Esophagus squamous epithelium (tissue), 5 donors: ENCODE data around the gene SOX1. TPM values are rescaled to one million over a fixed set of nuclear protein-coding genes. Genes with fewer than 3 reads are reported as not detected.

ENCODE experiments used
- DNase-seq: peaks from one replicate; lab custom pipeline; 2025; lab: John Stamatoyannopoulos, UW
- H3K27ac ChIP-seq, 4 donors: fragments of 200-600 bp; sonication (generic); one replicate each; pipeline ENCODE4 v1.5.1; 2016 to 2019; ENCODE audit warnings: mild to moderate bottlenecking in 1 of 4
- H3K27me3 ChIP-seq, 4 donors: fragments of 200-600 bp; sonication (generic); 1 replicate in 3 of 4; 2 replicates in 1 of 4; pipeline versions ENCODE4 v1.5.1 to v1.6.0; 2017 to 2021; ENCODE audit warnings: antibody characterized with exemption in 1 of 4
- H3K36me3 ChIP-seq, 3 donors: fragments of 200-600 bp; sonication (generic); one replicate each; pipeline ENCODE4 v1.5.1; 2016 to 2019
- H3K4me1 ChIP-seq, 3 donors: fragments of 200-600 bp; sonication (generic); one replicate each; pipeline ENCODE4 v1.5.1; 2017 to 2019
- H3K4me3 ChIP-seq, 4 donors: fragments of 200-600 bp; sonication (generic); 1 replicate in 3 of 4; 2 replicates in 1 of 4; pipeline ENCODE4 v1.5.1; 2016 to 2019; ENCODE audit warnings: mild to moderate bottlenecking in 2 of 4, moderate library complexity in 1 of 4
- H3K9me3 ChIP-seq, 3 donors: fragments of 200-600 bp; sonication (generic); one replicate each; pipeline ENCODE4 v1.5.1; 2016 to 2019
- POLR2A ChIP-seq, 4 donors: fragments of 450-650 bp; IDR thresholded peaks; one replicate each; pipeline ENCODE4 v1.6.1; 2017; ENCODE audit warnings: antibody characterized with exemption in 4 of 4, mild to moderate bottlenecking in 4 of 4, moderate library complexity in 3 of 4
- WGBS, 2 donors: methylation state at CpG; one replicate each; pipeline ENCODE4 v1.1.5; 2018; 5-methylcytosine and 5-hydroxymethylcytosine counted together
- intact Hi-C: fragments of 100-400 bp; cut with DNase I; formaldehyde crosslinking; loops from one replicate; pipeline ENCODE4 v1.15.0; 2022
- total RNA-seq, 4 donors: library from RNA; depleted of rRNA; stranded (reverse); fragments of >200 nt; gene quantifications; one replicate each; pipeline ENCODE4 v1.1.0, GENCODE V29; 2016
- TF ChIP-seq, protein P1 (sequence below), 6 experiments: fragments of 450-650 bp in 4 of 6; fragments of 200-600 bp in 2 of 6; sonication (generic) in 2 of 6; IDR thresholded peaks; one replicate each; pipeline ENCODE4 v1.5.1; 2016 to 2019; ENCODE audit warnings: antibody characterized with exemption in 6 of 6, mild to moderate bottlenecking in 4 of 6, moderate library complexity in 4 of 6
- donor health status: DM: yes; HTN: yes; CAD: no.

Gene SOX1
- total RNA-seq = under 1 TPM in 1 of 4 donors, not detected in 3; 0.19 TPM

DNA sequence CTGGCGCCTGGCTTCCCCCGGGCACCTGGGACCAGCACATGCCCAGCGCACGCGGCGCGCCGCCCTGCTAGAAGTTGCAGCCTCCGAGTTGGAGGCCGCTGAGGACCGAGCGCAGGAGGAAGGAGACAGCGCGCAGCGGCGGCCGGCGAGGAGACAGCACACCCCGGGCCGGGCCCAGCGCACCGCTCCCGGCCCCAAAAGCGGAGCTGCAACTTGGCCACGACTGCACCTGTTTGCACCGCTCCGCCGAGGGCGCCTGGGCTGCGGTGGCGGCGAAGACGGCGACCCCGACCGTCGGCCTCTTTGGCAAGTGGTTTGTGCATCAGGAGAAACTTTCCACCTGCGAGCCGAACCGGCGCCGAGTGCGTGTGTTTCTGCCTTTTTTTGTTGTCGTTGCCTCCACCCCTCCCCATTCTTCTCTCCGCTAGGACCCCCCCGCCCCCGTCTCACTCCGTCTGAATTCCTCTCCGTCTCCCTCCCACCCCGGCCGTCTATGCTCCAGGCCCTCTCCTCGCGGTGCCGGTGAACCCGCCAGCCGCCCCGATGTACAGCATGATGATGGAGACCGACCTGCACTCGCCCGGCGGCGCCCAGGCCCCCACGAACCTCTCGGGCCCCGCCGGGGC, at the start of gene SOX1:
SOX1 (plus strand) TSS at position 34 of the 626 bp plus-strand sequence; CDS start at position 544, 510 bp downstream.
- Histone ChIP-seq H3K4me3 (peak within 1 kb of the TSS in 3 of 4 donors; percentile 1 to 52 (median 40)), H3K4me1 (peaks cover under 1 to 42% (median 19%) of the 10 kb centered on the region in 3 donors), H3K27me3 (peaks cover 25 to 100% (median 52%) of the 10 kb centered on the region in 4 donors), H3K27ac (no peak within 1 kb of the TSS), H3K36me3 (no peaks in the 10 kb centered on the region), H3K9me3 (no peaks in the 10 kb centered on the region)
- DNase-seq = no peak
- intact Hi-C loops = no loop called here
- TF ChIP-seq, protein P1, sequence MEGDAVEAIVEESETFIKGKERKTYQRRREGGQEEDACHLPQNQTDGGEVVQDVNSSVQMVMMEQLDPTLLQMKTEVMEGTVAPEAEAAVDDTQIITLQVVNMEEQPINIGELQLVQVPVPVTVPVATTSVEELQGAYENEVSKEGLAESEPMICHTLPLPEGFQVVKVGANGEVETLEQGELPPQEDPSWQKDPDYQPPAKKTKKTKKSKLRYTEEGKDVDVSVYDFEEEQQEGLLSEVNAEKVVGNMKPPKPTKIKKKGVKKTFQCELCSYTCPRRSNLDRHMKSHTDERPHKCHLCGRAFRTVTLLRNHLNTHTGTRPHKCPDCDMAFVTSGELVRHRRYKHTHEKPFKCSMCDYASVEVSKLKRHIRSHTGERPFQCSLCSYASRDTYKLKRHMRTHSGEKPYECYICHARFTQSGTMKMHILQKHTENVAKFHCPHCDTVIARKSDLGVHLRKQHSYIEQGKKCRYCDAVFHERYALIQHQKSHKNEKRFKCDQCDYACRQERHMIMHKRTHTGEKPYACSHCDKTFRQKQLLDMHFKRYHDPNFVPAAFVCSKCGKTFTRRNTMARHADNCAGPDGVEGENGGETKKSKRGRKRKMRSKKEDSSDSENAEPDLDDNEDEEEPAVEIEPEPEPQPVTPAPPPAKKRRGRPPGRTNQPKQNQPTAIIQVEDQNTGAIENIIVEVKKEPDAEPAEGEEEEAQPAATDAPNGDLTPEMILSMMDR (IDR thresholded peaks at IDR 0.05) = no peak
- TF ChIP-seq POLR2A (IDR thresholded peaks at IDR 0.05) = no peak
- WGBS, 2 donors = 7 to 12% methylated on average over 5 to 19 of the region's 66 CpGs

DNA sequence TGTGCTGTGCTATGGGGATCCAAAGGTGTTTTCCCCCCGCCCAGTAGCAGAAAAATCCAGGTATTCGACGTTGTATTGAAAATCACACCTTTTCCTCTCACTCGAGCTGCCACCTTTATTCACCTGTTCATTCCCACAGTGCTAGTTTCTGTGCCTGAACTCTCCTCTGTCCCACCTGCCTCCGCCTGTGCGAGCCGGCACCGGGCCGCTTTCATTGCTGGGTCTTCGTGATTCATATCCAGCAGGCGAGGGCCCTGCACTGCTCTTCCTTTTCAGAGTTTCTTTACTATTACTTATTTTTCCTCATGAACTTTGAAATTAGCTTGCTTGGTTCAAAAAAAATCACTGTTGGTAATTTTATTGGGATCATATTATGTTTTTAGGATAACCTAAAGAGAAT, 42.4 kb upstream of the SOX1 start:
- 86 to 87% methylated on average over 11 of the region's 11 CpGs for WGBS, 2 donors
- intact Hi-C loops = no loop called here
- DNase-seq = no peak

DNA sequence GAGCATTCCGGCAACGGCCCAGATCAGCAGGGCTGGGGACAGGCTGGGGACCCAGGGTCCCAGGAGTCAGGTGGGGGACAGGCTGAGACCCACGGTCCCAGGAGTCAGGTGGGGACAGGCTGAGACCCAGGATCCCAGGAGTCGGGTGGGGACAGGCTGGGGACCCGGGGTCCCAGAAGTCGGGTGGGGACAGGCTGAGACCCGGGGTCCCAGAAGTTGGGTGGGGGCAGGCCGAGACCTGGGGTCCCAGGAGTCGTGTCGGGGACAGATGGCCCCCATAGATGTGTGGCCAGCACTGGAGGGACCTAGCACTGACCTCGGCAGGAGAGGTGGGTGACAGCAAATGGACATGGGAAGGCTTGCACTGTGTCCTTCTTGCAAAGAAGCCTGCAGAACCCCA, 39.7 kb upstream of the SOX1 start:
- H3K27me3 ChIP-seq = peaks cover 0 to 36% (median 0%) of the 10 kb centered on the region in 4 donors
- TF ChIP-seq, protein P1 (IDR thresholded peaks at IDR 0.05) = no peak
- TF ChIP-seq POLR2A (IDR thresholded peaks at IDR 0.05) = no peak
- H3K27ac ChIP-seq = no peak overlapping the region
- intact Hi-C loops = no loop called here
- WGBS, 2 donors = 75 to 77% methylated on average over 1 to 7 of the region's 11 CpGs
- H3K4me3 ChIP-seq = no peak overlapping the region
- H3K9me3 ChIP-seq = peaks cover 0 to 6% (median 0%) of the 10 kb centered on the region in 3 donors
- H3K4me1 ChIP-seq = peaks cover 0 to 4% (median 0%) of the 10 kb centered on the region in 3 donors
- H3K36me3 ChIP-seq = no peaks in the 10 kb centered on the region
- DNase-seq = no peak

More for the DNA sequence above, 42.4 kb upstream of the SOX1 start:
- Histone ChIP-seq H3K27ac (no peak overlapping the region), H3K9me3 (peaks cover 0 to 6% (median 0%) of the 10 kb centered on the region in 3 donors), H3K27me3 (peaks cover 0 to 36% (median 0%) of the 10 kb centered on the region in 4 donors), H3K4me1 (no peaks in the 10 kb centered on the region), H3K36me3 (no peaks in the 10 kb centered on the region), H3K4me3 (no peak overlapping the region)
- no peak for TF ChIP-seq POLR2A (IDR thresholded peaks at IDR 0.05)
- TF ChIP-seq, protein P1 (IDR thresholded peaks at IDR 0.05) = no peak

DNA sequence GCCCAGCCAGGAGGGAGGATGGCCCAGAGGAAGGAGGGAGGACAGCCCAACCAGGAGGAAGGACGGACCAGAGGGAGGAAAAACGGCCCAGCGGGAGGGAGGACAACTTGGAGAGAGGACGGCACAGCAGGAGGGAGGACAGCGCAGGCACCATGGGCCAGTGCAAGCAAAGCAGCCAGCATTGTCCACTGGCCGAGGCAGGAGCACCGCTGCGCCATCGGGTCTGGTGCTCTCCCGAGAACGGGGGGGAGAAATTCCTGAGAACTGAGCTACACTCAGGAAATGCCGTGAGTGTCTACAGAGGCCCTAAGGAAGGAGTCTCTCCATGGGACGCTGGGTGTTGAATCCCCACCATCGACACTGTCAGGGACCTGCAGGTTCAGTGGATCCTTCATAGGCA, 38.5 kb upstream of the SOX1 start:
- H3K4me3 ChIP-seq = no peak overlapping the region
- peaks cover 0 to 8% (median 0%) of the 10 kb centered on the region in 3 donors for H3K4me1 ChIP-seq
- H3K27me3 ChIP-seq = peaks cover 0 to 35% (median 0%) of the 10 kb centered on the region in 4 donors
- no peak overlapping the region for H3K27ac ChIP-seq
- intact Hi-C loops = no loop called here
- WGBS, 2 donors = 75 to 87% methylated on average over 14 of the region's 14 CpGs
- no peak for TF ChIP-seq POLR2A (IDR thresholded peaks at IDR 0.05)
- TF ChIP-seq, protein P1 (IDR thresholded peaks at IDR 0.05) = no peak
- peaks cover 0 to 6% (median 0%) of the 10 kb centered on the region in 3 donors for H3K9me3 ChIP-seq
- DNase-seq = no peak
- no peaks in the 10 kb centered on the region for H3K36me3 ChIP-seq

DNA sequence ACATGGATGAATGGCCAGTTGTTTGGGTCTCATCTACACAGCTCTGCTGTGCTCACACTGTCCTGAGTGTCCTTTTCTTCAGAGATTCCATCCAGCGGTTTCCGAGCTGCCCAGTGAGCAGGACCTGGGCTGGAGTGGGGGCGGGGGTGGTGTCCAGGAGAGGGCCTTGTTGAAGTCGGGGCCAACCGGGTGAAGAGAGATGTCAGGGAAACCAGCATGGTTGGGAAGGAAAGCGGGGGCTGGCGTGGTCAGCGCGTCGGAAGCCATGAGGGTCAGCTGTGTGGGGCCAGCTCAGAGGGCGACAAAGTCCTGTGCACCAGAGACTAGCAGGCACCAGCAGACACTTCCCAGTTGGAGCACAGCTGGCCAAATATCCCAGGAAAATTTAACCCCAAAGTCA, 37.8 kb upstream of the SOX1 start:
- WGBS, 2 donors = 85 to 86% methylated on average over 4 to 8 of the region's 11 CpGs
- no peak overlapping the region for H3K4me3 ChIP-seq
- H3K27ac ChIP-seq = no peak overlapping the region
- peaks cover 0 to 6% (median 0%) of the 10 kb centered on the region in 3 donors for H3K9me3 ChIP-seq
- peaks cover 0 to 8% (median 0%) of the 10 kb centered on the region in 3 donors for H3K4me1 ChIP-seq
- H3K27me3 ChIP-seq = peaks cover 0 to 31% (median 0%) of the 10 kb centered on the region in 4 donors
- TF ChIP-seq POLR2A (IDR thresholded peaks at IDR 0.05) = no peak
- TF ChIP-seq, protein P1 (IDR thresholded peaks at IDR 0.05) = no peak
- DNase-seq = no peak
- intact Hi-C loops = no loop called here
- no peaks in the 10 kb centered on the region for H3K36me3 ChIP-seq
